NB4 (cell line): ENCODE results near the gene COL16A1.

ENCODE experiments used
- DNase-seq: peaks from one replicate; pipeline ENCODE4 v3.0.0; 2010; ENCODE audit warnings: low read depth
- H3K4me3 ChIP-seq: one replicate; pipeline ENCODE4 v1.5.1; 2011; ENCODE audit warnings: mild to moderate bottlenecking, low read depth, low read length, moderate library complexity
- CTCF ChIP-seq: IDR thresholded peaks from one replicate; pipeline ENCODE4 v1.5.1; 2012; ENCODE audit warnings: low read depth, low read length
- MYC ChIP-seq: IDR thresholded peaks from 2 replicates; pipeline ENCODE4 v1.6.1; 2011; ENCODE audit warnings: low read depth, low read length
- POLR2A ChIP-seq: IDR thresholded peaks from 2 replicates; pipeline ENCODE4 v1.6.1; 2011; ENCODE audit warnings: mild to moderate bottlenecking; ENCODE audit not compliant: insufficient read length; ENCODE audit errors: extremely low read depth
- TF ChIP-seq, protein P1 (sequence below): IDR thresholded peaks from 2 replicates; pipeline ENCODE4 v1.6.1; 2011; ENCODE audit warnings: low read depth, low read length

Gene COL16A1

DNA sequence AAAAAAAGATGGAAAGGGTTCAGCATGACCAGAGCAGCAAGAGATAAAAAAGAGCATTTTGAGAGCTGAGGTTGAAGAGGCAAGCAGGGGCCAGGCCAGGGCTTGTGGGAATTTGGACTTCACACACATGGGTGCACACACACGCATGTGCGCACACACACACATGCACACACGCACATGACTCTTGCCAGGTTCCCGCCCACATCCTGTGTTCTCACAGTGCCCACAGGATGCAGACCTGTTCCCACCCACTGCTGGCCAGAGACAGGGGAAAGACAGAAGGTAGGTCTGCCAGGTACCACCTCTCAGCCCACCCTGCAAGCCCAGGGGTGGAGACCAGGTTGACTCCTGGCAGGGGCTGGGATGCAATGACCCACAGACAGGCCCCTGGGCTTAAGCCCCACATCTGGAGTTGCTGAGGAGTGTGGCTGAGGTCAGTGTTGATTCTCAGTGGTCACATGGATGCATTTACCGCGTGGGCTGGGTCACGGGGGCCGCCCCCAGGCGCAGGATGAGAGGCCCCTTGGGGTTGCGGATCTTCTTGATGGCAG is 4.4 kb downstream of the COL16A1 start:
- DNase-seq, result no peak
- no peak overlapping the region for H3K4me3 ChIP-seq
- no peak for TF ChIP-seq CTCF
- no peak for TF ChIP-seq MYC
- TF ChIP-seq, protein P1, sequence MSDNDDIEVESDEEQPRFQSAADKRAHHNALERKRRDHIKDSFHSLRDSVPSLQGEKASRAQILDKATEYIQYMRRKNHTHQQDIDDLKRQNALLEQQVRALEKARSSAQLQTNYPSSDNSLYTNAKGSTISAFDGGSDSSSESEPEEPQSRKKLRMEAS, result no peak
- no peak for TF ChIP-seq POLR2A

- DNase-seq, result no peak
- H3K4me3 ChIP-seq, result no peak overlapping the region
- TF ChIP-seq MYC, result no peak
These were observed 6.3 kb downstream of the COL16A1 start for GRCh38 chr1:31697369-31697984.

DNA sequence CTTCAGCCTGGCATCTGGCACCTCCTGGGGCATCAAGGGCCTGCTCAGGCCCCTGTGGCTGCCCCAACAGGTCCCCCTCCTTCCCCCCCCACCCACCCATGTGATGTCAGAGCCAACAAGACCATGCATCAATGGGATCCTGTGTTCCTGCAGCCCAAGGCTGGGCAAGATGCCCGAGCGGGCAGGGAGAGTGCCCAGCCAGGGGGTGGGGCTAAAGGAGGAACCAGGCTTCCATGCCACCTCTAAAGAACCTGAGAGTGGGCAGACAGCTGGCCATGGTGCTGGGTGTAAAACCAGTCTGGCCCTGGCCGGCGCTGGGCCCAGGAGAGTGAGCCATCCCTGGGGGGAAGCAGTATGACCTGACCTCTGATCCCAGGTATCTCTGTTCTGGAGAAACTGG is 7.6 kb downstream of the COL16A1 start:
- DNase-seq, result no peak
- H3K4me3 ChIP-seq, result no peak overlapping the region
- TF ChIP-seq MYC (no peak), CTCF (no peak)
- TF ChIP-seq, protein P1, result no peak

- DNase-seq, result no peak
- no peak for TF ChIP-seq CTCF
- TF ChIP-seq POLR2A, result no peak
- TF ChIP-seq, protein P1, result no peak
- no peak for TF ChIP-seq MYC
- no peak overlapping the region for H3K4me3 ChIP-seq
These were observed 8.5 kb downstream of the COL16A1 start for GRCh38 chr1:31695327-31695726.

DNA sequence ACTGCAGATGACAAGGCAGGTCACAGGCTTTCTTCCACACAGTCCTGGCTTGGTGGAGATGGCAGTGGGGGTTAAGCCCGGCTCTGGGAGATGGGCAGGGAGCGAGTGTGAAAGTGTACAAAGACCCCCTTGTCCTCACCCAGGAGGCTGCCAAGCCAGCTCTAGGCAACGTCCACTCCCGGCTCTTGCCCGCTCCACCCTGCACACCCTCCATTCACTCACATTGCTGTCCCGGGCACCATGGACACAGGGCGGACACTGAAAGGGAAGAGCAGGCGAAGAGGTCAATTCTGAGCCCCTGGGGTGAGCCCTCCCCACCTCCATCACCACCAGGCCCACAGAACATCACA is 8.9 kb downstream of the COL16A1 start:
- TF ChIP-seq CTCF, result no peak
- TF ChIP-seq POLR2A, result no peak
- TF ChIP-seq MYC, result no peak
- TF ChIP-seq, protein P1, result no peak

DNA sequence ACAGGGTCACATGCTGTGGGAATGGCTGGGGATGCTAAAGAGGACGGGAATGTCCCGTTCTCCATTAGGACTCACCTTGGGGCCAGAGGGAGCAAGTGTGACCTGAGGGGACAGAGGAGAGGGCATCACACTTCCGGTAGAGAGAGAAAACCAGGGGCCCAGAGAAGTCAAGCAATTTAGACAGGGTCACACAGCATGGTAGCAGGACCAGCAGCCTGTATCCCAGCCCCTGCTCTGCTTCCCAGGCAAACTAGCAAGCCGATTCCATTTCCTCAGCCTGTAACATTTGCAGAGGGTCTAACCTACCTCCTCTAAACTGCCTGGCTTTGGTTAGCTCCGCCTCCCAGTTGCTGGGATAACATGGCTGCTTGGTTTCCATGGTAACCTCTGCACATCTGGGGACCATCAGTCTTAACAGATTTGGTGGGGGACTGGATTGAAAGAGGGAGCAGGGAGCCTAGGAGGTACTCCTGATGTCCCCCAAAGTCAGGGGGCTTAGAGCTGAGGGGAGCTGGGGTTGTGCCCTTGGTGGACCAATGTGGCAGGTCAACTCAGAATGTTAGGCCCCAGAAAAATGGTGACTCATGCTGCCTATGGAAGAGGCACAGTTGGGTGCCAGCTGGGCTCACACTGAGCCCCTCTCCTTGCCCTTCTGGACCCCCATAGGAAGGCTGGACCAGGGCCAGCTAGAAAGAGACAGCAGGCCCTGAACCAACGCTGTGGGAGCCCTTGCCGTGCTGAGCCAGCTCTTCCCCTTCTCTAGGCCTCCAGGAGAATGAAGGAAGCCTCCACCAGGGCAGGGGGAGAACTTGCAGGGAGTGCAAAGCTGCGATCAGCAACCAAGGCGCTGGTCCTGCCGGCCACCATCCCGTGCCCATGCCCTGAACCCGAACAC is 9.5 kb downstream of the COL16A1 start:
- TF ChIP-seq CTCF (no peak), POLR2A (no peak), MYC (no peak)
- TF ChIP-seq, protein P1, result no peak
- no peak for DNase-seq
- H3K4me3 ChIP-seq, result no peak overlapping the region

More for the DNA sequence above, 8.9 kb downstream of the COL16A1 start:
- H3K4me3 ChIP-seq, result no peak overlapping the region
- no peak for DNase-seq
